HG03045 (cell line): Measurements from ENCODE around the gene TMEM259.

Experiments
- ATAC-seq: cut with Tn5 transposase; IDR thresholded peaks from one replicate; pipeline ENCODE4 v1.9.1; 2021; ENCODE audit warnings: mild to moderate bottlenecking, moderate library complexity; ENCODE audit not compliant: unreplicated experiment

The TMEM259 gene

DNA sequence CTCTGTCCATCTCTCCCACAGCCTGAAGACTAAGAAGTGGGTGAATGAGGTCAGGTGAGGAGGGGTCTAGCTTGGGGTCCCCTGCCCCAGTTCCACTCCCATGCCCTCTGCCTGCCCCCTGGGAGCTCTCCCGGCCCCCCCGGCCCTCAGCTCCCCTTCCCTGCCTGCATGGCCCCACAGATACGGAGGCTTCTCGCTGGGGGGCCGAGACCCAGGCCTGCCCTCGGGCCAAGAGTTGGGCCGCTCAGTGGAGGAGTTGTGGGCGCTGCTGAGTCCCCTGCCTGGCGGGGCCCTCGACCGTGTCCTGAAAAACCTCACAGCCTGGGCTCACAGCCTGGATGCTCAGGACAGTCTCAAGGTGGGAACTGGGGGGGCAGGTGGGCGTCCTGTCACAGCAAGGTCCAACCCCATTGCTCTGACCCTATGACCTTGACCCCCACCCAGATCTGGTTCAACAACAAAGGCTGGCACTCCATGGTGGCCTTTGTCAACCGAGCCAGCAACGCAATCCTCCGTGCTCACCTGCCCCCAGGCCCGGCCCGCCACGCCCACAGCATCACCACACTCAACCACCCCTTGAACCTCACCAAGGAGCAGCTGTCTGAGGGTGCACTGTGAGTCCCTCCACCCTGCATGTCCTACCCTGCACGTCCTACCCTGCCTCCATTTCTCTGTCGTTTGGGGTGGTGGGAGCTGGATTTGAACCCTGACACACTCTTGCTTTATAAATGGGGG, 35.1 kb upstream of the TMEM259 start:
- ATAC-seq, result no peak

DNA sequence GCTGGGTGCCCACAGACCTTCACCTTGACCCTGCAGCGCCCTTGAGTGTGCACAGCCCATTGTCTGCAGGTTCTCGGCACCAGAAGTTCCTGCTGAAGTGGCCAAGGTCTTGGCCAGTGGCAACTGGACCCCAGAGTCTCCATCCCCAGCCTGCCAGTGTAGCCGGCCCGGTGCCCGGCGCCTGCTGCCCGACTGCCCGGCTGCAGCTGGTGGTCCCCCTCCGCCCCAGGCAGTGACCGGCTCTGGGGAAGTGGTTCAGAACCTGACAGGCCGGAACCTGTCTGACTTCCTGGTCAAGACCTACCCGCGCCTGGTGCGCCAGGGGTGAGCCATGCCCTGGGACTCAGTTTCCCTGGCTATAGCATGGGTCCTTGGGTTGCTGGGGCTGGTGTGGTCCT, 34.1 kb upstream of the TMEM259 start:
- no peak for ATAC-seq

DNA sequence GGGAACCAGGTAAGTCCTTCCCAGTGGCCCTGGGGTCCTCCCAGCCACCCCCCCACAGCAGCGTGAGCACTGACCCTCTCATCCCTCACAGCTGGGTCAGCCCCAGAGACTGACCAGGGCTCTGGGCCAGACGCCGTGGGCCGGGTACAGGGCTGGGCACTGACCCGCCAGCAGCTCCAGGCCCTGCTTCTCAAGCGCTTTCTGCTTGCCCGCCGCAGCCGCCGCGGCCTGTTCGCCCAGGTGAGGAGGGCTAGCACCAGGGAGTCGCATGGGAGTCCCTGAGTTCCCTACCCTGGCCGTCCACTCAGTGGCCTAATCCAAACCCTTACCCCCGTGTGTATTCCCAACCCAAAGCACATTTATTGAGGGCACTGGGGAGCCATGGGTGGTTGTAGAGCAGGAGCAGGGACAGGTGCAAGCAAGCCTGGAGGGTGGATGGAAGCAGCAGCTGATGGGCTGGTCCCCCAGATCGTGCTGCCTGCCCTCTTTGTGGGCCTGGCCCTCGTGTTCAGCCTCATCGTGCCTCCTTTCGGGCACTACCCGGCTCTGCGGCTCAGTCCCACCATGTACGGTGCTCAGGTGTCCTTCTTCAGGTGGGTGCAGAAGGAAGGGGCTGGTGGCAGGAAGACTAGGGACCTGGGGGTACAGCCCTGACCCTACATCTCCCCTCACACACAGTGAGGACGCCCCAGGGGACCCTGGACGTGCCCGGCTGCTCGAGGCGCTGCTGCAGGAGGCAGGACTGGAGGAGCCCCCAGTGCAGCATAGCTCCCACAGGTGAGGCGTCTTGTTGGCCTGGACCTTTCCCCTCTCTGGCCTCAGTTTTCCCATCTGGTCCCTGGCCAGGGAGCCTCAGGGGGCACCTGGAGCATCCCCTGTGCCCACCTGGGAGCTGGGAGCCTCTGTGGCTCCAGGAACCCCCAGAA, 33.4 kb upstream of the TMEM259 start:
- no peak for ATAC-seq

DNA sequence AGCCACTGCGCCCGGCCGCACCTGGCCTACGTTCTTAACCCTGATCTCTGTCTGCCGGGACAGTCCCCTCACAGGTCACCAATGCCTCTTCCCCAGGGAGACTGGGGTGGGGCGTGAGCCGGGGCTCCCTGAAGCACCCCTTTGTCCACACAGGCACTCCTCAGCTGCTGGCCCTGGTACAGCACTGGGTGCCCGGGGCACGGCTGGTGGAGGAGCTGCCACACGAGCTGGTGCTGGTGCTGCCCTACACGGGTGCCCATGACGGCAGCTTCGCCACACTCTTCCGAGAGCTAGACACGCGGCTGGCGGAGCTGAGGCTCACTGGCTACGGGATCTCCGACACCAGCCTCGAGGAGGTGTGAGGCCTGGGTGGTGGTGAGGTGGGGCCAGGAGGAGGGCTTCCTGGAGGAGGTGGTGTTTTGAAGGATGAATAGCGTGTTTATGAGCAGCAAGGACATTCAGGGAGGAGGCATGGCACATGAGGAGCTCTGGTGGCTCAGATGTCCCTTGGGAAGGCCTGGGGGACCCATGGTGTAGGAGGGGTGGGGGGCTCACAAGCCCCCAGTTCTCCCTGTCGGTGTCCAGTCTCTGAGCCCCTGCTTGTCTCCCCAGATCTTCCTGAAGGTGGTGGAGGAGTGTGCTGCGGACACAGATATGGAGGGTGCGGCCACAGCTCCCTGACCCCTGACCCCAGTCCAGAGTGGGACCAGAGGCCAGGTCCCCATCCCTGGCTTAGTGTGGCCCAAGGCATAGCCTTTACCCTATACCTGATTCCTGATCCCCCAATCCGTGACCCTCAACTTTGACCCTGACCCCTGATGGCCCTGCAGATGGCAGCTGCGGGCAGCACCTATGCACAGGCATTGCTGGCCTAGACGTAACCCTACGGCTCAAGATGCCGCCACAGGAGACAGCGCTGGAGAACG, 32.5 kb upstream of the TMEM259 start:
- no peak for ATAC-seq

DNA sequence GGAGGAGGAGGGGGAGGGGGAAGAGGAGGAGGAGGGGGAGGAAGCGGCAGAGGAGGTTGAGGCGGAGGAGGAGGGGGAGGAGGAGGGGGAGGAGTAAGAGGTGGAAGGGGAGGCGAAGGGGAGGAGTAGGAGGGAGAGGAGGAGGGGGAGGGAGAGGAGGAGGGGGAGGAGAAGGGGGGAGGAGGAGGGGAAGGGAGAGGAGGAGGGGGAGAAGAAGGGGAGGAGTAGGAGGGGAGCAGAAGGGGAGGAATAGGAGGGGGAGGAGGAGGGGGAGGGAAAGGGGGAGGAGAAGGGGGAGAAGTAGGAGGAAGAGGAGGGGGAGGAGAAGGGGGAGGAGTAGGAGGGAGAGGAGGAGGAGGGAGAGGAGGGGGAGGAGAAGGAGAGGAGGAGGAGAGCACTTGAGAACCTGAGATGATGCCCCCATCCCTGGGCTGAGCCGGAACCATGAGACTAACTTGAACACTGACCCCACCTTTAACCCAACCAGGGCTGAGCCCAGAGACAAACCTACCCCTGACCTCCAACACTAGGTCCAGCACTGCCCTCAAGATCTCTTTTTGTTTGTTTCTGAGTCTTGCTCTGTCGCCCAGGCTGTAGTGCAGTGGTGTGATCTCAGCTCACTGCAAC, 31.5 kb upstream of the TMEM259 start:
- ATAC-seq, result no peak

DNA sequence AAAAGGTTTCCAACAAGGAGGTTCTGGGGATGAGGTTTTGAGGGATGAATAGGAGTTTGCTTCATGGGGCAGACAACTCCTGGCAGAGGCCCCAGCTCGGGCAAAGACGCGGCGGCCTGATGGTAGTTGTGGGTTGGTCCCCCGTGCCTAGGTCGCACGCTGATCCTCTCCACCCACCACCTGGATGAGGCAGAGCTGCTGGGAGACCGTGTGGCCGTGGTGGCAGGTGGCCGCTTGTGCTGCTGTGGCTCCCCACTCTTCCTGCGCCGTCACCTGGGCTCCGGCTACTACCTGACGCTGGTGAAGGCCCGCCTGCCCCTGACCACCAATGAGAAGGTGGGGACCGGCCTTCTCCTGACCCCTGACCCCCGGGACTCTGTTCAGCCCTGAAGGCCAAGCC, 30.9 kb upstream of the TMEM259 start:
- ATAC-seq, result no peak

DNA sequence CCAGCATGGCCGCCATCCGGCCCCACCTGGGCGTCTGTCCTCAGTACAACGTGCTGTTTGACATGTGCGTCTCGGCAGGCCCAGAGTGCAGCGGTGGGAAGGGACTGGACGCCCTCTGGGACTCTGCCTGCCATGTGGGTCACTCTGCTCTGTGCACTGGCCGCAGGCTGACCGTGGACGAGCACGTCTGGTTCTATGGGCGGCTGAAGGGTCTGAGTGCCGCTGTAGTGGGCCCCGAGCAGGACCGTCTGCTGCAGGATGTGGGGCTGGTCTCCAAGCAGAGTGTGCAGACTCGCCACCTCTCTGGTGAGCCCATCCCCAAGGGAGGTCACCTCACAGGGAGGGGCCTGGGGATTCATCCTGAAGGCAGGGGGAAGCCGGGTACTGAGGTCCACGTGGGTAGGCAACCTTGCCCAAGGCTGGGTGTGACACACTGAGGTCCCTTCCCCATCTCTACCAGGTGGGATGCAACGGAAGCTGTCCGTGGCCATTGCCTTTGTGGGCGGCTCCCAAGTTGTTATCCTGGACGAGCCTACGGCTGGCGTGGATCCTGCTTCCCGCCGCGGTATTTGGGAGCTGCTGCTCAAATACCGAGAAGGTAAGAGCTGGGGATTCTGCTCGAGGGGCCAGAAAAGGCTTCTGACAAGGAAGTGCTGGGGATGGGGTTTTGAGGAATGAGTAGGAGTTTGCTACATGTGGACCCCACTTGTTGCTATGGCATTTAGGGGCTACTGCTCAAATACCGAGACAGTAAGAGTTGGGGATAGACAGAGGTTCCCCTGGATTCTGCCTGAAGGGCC, 30.3 kb upstream of the TMEM259 start:
- ATAC-seq, result no peak

DNA sequence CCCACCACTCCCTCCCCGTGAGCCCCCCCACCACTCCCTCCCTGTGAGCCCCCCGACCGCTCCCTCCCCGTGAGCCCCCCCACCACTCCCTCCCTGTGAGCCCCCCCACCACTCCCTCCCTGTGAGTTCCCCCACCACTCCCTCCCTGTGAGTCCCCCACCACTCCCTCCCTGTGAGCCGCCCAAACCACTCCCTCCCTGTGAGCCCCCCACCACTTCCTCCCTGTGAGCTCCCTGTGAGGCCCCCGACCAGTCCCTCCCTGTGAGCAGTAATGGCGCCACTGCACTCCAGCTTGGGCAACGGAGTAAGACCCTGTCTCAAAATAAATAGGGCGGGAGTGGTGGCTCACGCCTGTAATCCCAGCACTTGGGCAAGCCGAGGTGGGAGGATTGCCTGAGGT, 28.9 kb upstream of the TMEM259 start:
- no peak for ATAC-seq

DNA sequence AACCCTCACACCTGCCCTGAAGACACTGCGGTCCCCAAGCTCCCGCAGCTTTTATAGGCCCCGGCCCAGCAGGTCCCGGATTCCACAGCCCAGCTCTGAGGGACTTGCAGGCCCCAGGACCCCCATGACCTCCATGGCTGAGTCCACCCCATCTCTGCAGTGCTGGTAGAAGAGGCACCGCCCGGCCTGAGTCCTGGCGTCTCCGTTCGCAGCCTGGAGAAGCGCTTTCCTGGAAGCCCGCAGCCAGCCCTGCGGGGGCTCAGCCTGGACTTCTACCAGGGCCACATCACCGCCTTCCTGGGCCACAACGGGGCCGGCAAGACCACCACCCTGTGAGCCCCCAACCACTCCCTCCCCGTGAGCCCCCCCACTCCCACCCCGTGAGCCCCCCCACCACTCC, 28.2 kb upstream of the TMEM259 start:
- no peak for ATAC-seq

DNA sequence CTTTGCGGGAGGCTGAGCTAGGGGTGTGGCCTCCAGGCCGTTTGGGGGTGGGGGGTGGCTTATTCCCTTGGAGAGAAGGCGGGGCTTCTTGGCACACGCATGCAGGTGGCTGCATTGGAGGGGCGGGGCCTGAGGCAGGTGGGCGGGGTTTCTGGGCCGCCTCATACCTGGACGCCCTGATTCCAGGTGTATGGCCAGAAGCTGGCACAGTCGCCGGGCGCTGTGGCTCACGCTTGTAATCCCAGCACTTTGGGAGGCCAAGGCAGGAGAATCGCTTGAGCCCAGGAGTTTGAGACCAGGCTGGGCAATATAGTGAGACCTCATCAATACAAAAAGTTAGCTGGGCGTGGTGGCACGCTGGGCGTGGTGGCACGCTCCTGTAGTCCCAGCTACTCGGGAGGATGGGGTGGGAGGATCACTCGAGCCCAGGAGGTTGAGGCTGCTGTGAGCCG, 26.8 kb upstream of the TMEM259 start:
- ATAC-seq, result no peak

DNA sequence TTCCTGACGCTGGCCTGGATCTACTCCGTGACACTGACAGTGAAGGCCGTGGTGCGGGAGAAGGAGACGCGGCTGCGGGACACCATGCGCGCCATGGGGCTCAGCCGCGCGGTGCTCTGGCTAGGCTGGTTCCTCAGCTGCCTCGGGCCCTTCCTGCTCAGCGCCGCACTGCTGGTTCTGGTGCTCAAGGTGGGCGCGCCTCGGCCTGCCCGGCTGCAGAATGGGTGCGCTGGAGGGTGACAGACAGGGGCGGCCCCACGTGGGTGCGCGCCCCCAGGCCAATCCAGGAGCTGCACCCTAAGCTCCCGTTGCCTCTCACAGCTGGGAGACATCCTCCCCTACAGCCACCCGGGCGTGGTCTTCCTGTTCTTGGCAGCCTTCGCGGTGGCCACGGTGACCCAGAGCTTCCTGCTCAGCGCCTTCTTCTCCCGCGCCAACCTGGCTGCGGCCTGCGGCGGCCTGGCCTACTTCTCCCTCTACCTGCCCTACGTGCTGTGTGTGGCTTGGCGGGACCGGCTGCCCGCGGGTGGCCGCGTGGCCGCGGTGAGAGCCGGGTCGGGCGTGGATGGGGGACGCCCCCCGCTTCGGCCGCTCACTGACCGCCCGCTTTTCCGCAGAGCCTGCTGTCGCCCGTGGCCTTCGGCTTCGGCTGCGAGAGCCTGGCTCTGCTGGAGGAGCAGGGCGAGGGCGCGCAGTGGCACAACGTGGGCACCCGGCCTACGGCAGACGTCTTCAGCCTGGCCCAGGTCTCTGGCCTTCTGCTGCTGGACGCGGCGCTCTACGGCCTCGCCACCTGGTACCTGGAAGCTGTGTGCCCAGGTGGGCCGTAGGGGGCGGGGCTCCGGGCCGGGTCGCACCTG, 26.1 kb upstream of the TMEM259 start:
- ATAC-seq, result no peak

DNA sequence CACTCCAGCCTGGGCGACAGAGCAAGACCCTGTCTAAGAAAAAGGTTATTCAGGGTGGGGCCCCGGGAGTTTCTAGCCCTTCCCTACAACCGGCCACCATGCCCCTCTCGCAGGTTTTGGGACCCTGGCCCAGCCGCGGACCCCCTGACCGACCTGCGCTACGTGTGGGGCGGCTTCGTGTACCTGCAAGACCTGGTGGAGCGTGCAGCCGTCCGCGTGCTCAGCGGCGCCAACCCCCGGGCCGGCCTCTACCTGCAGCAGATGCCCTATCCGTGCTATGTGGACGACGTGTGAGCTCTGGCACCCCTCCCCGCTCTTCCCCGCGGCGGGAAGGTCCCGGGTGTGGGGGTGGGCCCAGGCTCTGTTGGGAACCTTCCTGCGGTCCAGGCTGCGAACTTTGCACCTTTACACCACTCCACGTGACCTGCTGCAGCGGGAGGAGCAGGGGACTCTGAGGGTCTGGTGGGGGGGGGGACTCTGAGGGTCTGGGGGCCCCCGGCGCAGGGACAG, 25.2 kb upstream of the TMEM259 start:
- ATAC-seq, result no peak

DNA sequence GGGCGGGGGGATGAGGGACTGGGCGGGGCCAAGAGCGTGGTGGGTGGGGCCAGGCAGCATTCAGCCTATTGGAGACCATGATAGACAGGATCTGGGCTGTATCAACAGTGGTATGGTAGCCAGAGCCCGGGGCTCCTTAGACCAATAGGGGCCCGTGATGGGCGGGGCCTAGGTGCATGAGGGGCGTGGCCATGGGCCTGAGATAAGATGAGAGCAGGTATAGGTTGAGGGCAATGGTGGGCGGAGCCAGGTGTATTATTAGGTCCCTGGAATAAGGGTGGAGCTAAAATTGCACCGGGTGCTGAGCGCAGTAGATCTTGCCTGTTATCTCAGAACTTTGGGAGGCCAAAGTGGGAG, 24.3 kb upstream of the TMEM259 start:
- no peak for ATAC-seq

DNA sequence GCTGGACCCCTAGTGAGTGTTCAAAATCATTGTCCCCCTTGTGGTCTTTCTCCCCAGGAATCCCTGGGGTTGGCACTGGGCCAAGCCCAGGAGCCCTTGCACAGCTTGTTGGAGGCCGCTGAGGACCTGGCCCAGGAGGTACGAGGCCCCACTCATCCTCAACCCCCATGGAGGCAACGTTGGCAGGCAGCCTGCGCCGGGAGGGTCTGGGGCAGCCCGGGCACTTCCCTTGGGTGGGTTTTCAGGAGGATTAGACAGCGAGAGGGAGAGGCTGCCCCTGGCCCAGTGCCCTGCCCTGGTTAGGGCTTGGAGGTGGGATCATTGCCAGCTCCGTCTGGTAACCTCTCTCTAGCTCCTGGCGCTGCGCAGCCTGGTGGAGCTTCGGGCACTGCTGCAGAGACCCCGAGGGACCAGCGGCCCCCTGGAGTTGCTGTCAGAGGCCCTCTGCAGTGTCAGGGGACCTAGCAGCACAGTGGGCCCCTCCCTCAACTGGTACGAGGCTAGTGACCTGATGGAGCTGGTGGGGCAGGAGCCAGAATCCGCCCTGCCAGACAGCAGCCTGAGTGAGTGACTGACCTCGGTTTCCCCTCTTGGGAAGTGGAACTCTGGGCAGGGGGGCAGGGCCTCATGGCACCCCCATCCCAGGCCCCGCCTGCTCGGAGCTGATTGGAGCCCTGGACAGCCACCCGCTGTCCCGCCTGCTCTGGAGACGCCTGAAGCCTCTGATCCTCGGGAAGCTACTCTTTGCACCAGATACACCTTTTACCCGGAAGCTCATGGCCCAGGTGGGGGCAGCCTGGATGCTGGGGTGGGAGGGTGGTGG, 22.0 kb upstream of the TMEM259 start:
- ATAC-seq, result no peak

DNA sequence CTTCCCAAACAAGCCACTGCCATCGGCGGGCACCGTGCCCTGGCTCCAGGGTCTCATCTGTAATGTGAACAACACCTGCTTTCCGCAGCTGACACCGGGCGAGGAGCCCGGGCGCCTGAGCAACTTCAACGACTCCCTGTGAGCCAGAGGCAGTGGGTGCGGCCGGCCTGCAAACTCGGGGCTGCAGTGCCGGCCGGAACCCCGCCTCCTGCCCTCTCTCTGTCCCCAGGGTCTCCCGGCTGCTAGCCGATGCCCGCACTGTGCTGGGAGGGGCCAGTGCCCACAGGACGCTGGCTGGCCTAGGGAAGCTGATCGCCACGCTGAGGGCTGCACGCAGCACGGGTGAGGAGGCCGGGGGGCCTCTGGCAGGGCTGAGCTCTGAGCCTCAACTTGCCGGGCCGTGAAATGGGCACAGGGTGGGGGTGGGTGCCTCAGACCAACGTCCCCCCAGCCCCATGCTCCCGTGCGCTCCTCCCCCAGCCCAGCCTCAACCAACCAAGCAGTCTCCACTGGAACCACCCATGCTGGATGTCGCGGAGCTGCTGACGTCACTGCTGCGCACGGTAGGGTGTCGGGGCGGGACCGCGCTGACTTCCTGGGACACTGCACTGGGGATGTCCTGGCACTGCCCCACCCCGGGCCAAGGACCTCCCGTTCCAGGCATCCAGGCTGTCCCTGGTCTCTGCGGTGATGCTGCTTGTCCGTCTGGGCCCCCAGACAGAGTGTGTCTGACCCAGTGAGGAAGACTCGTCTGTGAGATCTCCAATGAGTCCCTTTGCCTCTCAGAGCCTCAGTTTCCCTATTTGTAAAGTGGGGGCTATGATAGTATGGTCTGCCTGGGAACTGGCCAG, 21.1 kb upstream of the TMEM259 start:
- no peak for ATAC-seq

DNA sequence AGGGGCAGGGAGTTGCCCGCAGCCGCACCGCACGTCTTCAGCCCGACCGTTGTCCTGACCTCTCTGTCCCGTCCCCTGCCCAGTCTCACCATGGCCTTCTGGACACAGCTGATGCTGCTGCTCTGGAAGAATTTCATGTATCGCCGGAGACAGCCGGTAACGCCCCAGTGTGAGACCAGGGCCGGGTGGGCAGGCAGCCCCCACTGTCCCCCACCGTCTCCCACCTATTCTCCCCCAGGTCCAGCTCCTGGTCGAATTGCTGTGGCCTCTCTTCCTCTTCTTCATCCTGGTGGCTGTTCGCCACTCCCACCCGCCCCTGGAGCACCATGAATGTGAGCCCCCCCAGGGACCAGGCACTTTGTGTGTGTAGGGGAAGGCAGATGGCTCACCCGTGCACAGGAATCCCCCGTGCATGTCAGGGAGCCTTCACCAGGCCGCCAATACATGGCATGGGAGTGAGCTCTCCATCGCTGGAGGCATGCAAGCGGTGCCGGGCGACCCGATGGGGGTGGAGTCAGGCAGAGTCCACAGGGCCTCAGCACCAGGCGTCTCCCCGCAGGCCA, 20.4 kb upstream of the TMEM259 start:
- ATAC-seq, result no peak
